Neural progenitor cell (in vitro differentiated cells): ENCODE measurements around the gene C15orf40. TPM values are rescaled to one million over a fixed set of nuclear protein-coding genes. Genes with fewer than 3 reads are reported as not detected.

ENCODE experiments used
- DNase-seq: peaks from one replicate; pipeline ENCODE4 v3.0.0-alpha.2; 2016; ENCODE audit warnings: low spot score
- H2AFZ ChIP-seq: fragments of 200-600 bp; sonication (generic); replicated peaks from 2 replicates; pipeline ENCODE4 v1.6.1; 2016; ENCODE audit warnings: antibody characterized with exemption
- H3F3A ChIP-seq: fragments of 200-600 bp; sonication (generic); 2 replicates; pipeline ENCODE4 v1.6.1; 2016; ENCODE audit warnings: antibody characterized with exemption, low read depth
- H3K27ac ChIP-seq: fragments of 200-600 bp; sonication (generic); 2 replicates; pipeline ENCODE4 v1.5.1; 2016; ENCODE audit warnings: mild to moderate bottlenecking
- H3K27me3 ChIP-seq: fragments of 200-600 bp; sonication (generic); 2 replicates; pipeline ENCODE4 v1.6.1; 2016; ENCODE audit warnings: mild to moderate bottlenecking, moderate library complexity
- H3K36me3 ChIP-seq: fragments of 200-600 bp; sonication (generic); 2 replicates; pipeline ENCODE4 v1.5.1; 2016
- H3K4me1 ChIP-seq: fragments of 200-600 bp; sonication (generic); 2 replicates; pipeline ENCODE4 v1.6.1; 2016; ENCODE audit warnings: mixed run types
- H3K4me2 ChIP-seq: fragments of 200-600 bp; sonication (generic); 2 replicates; pipeline ENCODE4 v1.6.1; 2016
- H3K4me3 ChIP-seq: fragments of 200-600 bp; sonication (generic); 2 replicates; pipeline ENCODE4 v1.5.1; 2016
- H3K79me2 ChIP-seq: fragments of 200-600 bp; sonication (generic); 2 replicates; pipeline ENCODE4 v1.6.1; 2016; ENCODE audit warnings: low read depth
- H3K9ac ChIP-seq: fragments of 200-600 bp; sonication (generic); 2 replicates; pipeline ENCODE4 v1.6.1; 2016
- H3K9me3 ChIP-seq: fragments of 200-600 bp; sonication (generic); 2 replicates; pipeline ENCODE4 v1.5.1; 2016; ENCODE audit warnings: low read depth
- H4K20me1 ChIP-seq: fragments of 200-600 bp; sonication (generic); 2 replicates; pipeline ENCODE4 v1.6.1; 2016; ENCODE audit warnings: low read depth
- H3K27ac Mint-ChIP-seq: 3 replicates; pipeline ENCODE4 v1.8.0; 2021; ENCODE audit warnings: mixed read lengths
- H3K27me3 Mint-ChIP-seq: 2 replicates; pipeline ENCODE4 v1.8.0; 2022; ENCODE audit warnings: low read depth, mild to moderate bottlenecking, inconsistent platforms, moderate library complexity, mixed read lengths; ENCODE audit not compliant: insufficient read depth
- H3K36me3 Mint-ChIP-seq: 3 replicates; pipeline ENCODE4 v1.8.0; 2021; ENCODE audit warnings: mixed read lengths
- H3K4me1 Mint-ChIP-seq: 3 replicates; pipeline ENCODE4 v1.8.0; 2021; ENCODE audit warnings: mixed read lengths
- H3K4me3 Mint-ChIP-seq: 3 replicates; pipeline ENCODE4 v1.8.0; 2021; ENCODE audit warnings: mild to moderate bottlenecking, moderate library complexity, mixed read lengths
- H3K9me3 Mint-ChIP-seq: 3 replicates; pipeline ENCODE4 v1.8.0; 2020; ENCODE audit warnings: mixed read lengths
- EZH2 ChIP-seq: fragments of 200-600 bp; sonication (generic); IDR thresholded peaks from 2 replicates; pipeline ENCODE4 v1.6.1; 2017; ENCODE audit warnings: antibody characterized with exemption, mild to moderate bottlenecking, moderate library complexity
- EZH2phosphoT487 ChIP-seq: fragments of 200-600 bp; sonication (generic); IDR thresholded peaks from 2 replicates; pipeline ENCODE4 v1.6.1; 2017; ENCODE audit warnings: antibody characterized with exemption
- total RNA-seq: library from RNA; depleted of rRNA; stranded (reverse); fragments of >200 nt; gene quantifications from 2 replicates; pipeline ENCODE4 v1.2.3, GENCODE V29; 2015; ENCODE audit warnings: low replicate concordance
- TF ChIP-seq, protein P1 (sequence below): fragments of 200-600 bp; sonication (generic); IDR thresholded peaks from 2 replicates; pipeline ENCODE4 v1.5.1; 2017; ENCODE audit warnings: antibody characterized with exemption, mild to moderate bottlenecking

C15orf40 gene
- total RNA-seq, 1 donor from 2014 or later: 8.1 TPM

DNA sequence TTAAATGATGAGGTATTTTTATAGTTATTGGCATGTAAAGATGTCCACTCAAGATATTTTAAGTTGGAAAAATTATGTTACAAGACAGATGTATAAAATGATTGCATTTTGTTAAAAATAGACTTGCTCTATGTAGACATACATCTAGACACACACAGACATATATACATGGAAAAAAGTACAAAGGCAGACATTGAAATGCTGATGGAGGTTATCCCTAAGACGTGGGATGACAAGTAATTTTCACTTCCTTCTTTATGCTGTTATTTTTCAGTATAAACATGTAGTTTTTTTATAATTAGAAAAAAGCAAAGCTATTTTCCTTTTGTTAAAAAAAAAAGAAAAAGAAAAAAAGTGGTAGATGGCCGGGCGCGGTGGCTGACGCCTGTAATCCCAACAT lies 66.1 kb downstream of the C15orf40 start:
- Histone ChIP-seq H3K27ac (no peak overlapping the region), H3K4me2 (no peak overlapping the region), H3K9me3 (no peaks in the 10 kb centered on the region), H3K4me3 (no peak overlapping the region), H3F3A (no peaks in the 10 kb centered on the region), H2AFZ (no peak overlapping the region), H3K27me3 (peaks cover 9% of the 10 kb centered on the region), H3K79me2 (no peaks in the 10 kb centered on the region), H3K9ac (no peak overlapping the region), H4K20me1 (no peaks in the 10 kb centered on the region), H3K4me1 (no peaks in the 10 kb centered on the region), H3K36me3 (no peaks in the 10 kb centered on the region)
- Mint-ChIP-seq H3K27ac (no peak overlapping the region), H3K4me1 (peaks cover 3% of the 10 kb centered on the region), H3K27me3 (peaks cover 1% of the 10 kb centered on the region), H3K4me3 (no peak overlapping the region), H3K9me3 (no peaks in the 10 kb centered on the region), H3K36me3 (no peaks in the 10 kb centered on the region)
- TF ChIP-seq EZH2phosphoT487 (no peak), EZH2 (no peak)
- TF ChIP-seq, protein P1, sequence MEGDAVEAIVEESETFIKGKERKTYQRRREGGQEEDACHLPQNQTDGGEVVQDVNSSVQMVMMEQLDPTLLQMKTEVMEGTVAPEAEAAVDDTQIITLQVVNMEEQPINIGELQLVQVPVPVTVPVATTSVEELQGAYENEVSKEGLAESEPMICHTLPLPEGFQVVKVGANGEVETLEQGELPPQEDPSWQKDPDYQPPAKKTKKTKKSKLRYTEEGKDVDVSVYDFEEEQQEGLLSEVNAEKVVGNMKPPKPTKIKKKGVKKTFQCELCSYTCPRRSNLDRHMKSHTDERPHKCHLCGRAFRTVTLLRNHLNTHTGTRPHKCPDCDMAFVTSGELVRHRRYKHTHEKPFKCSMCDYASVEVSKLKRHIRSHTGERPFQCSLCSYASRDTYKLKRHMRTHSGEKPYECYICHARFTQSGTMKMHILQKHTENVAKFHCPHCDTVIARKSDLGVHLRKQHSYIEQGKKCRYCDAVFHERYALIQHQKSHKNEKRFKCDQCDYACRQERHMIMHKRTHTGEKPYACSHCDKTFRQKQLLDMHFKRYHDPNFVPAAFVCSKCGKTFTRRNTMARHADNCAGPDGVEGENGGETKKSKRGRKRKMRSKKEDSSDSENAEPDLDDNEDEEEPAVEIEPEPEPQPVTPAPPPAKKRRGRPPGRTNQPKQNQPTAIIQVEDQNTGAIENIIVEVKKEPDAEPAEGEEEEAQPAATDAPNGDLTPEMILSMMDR: no peak
- no peak for DNase-seq

- H3K79me2 ChIP-seq: no peaks in the 10 kb centered on the region
- H4K20me1 ChIP-seq: no peaks in the 10 kb centered on the region
- H3K9me3 ChIP-seq: no peaks in the 10 kb centered on the region
- H3F3A ChIP-seq: no peaks in the 10 kb centered on the region
- Mint-ChIP-seq H3K36me3 (no peaks in the 10 kb centered on the region), H3K4me1 (peaks cover 3% of the 10 kb centered on the region), H3K27ac (no peak overlapping the region), H3K4me3 (no peak overlapping the region), H3K9me3 (no peaks in the 10 kb centered on the region), H3K27me3 (peaks cover 3% of the 10 kb centered on the region)
- no peak overlapping the region for H3K4me2 ChIP-seq
- no peaks in the 10 kb centered on the region for H3K4me1 ChIP-seq
- TF ChIP-seq, protein P1: no peak
- TF ChIP-seq EZH2 (no peak), EZH2phosphoT487 (no peak)
- no peak overlapping the region for H3K9ac ChIP-seq
- DNase-seq: no peak
- no peak overlapping the region for H2AFZ ChIP-seq
- no peak overlapping the region for H3K4me3 ChIP-seq
- H3K27me3 ChIP-seq: peaks cover 4% of the 10 kb centered on the region
- no peak overlapping the region for H3K27ac ChIP-seq
- H3K36me3 ChIP-seq: no peaks in the 10 kb centered on the region
Observed at GRCh38 chr15:82944821-82945220, 66.6 kb downstream of the C15orf40 start.

DNA sequence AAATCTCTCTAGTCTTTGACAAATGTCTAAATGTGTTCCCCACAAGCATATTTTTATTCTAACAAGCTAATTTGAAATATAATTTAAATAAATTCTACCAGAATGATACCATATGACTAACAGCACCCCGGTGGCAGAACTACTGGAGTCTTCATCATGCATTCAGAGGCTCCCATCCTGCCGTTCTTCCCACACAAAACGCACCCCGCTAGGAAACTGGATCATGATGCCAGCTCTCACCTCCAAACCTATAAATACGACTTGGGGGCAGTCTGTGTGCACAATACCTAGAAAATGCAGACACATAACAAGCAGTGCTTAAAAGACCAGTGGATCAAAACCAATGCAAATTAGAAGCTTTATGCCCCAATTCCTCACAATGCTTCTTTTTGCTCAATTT lies 67.4 kb downstream of the C15orf40 start:
- Mint-ChIP-seq H3K27me3 (peaks cover 3% of the 10 kb centered on the region), H3K9me3 (no peaks in the 10 kb centered on the region)
- no peaks in the 10 kb centered on the region for H3K79me2 ChIP-seq

More for the DNA sequence above, 67.4 kb downstream of the C15orf40 start:
- H3K4me3 ChIP-seq: no peak overlapping the region
- H3K4me1 ChIP-seq: no peaks in the 10 kb centered on the region
- H3K4me2 ChIP-seq: no peak overlapping the region
- H3K27ac Mint-ChIP-seq: no peak overlapping the region
- H3K9ac ChIP-seq: no peak overlapping the region
- no peak overlapping the region for H3K27ac ChIP-seq
- no peak for TF ChIP-seq EZH2
- no peak for TF ChIP-seq EZH2phosphoT487
- TF ChIP-seq, protein P1: no peak
- no peak overlapping the region for H2AFZ ChIP-seq
- H3K4me1 Mint-ChIP-seq: peaks cover 3% of the 10 kb centered on the region
- no peaks in the 10 kb centered on the region for H3K9me3 ChIP-seq
- DNase-seq: no peak
- no peak overlapping the region for H3K4me3 Mint-ChIP-seq
- H4K20me1 ChIP-seq: no peaks in the 10 kb centered on the region
- no peaks in the 10 kb centered on the region for H3K36me3 Mint-ChIP-seq
- H3F3A ChIP-seq: no peaks in the 10 kb centered on the region
- no peaks in the 10 kb centered on the region for H3K27me3 ChIP-seq
- no peaks in the 10 kb centered on the region for H3K36me3 ChIP-seq
